Panc1 (cell line): Measurements from ENCODE around the gene PDZD2. TPM values are rescaled to one million over a fixed set of nuclear protein-coding genes. Genes with fewer than 3 reads are reported as not detected.

ENCODE experiments used
- ATAC-seq: fragments of 200-7000 bp; cut with Tn5 transposase; 2 replicates; pipeline ENCODE4 v1.9.1; 2020; ENCODE audit warnings: mild to moderate bottlenecking, moderate library complexity
- BruUV-seq: library from RNA; stranded (reverse); fragments of 400-500 nt; replicated peaks from 2 replicates; lab custom pipeline; 2021; lab: Mats Ljungman, UMichigan
- CTCF ChIA-PET: fragments of 300-600 bp; sonication (Branson Sonifier 250); formaldehyde crosslinking; loops from one replicate; lab custom pipeline; 2022; ENCODE audit warnings: antibody characterized with exemption; lab: Charles Lee
- POLR2A ChIA-PET: fragments of 300-600 bp; sonication (Branson Sonifier 250); formaldehyde crosslinking; loops from one replicate; lab custom pipeline; 2022; ENCODE audit warnings: antibody characterized with exemption; lab: Charles Lee
- DNase-seq: peaks from one replicate; pipeline ENCODE4 v3.0.0-alpha.2; 2010; ENCODE audit warnings: low read depth, low spot score
- H3K27ac ChIP-seq: 2 replicates; pipeline ENCODE4 v1.5.1; 2011; ENCODE audit warnings: mild to moderate bottlenecking, low read length, inconsistent platforms
- H3K27me3 ChIP-seq: fragments of 200-500 bp; sonication (Bioruptor generic); 2 replicates; pipeline ENCODE4 v1.6.0; 2014; ENCODE audit warnings: low read length, inconsistent platforms; ENCODE audit not compliant: control insufficient read depth, insufficient read depth
- H3K36me3 ChIP-seq: fragments of 200-500 bp; sonication (Bioruptor generic); 2 replicates; pipeline ENCODE4 v1.5.1; 2014; ENCODE audit warnings: inconsistent platforms, mild to moderate bottlenecking, low read length, moderate library complexity; ENCODE audit not compliant: control insufficient read depth, insufficient read depth
- H3K4me1 ChIP-seq: 2 replicates; pipeline ENCODE4 v1.5.1; 2011; ENCODE audit warnings: inconsistent platforms, mild to moderate bottlenecking, low read length, moderate library complexity; ENCODE audit not compliant: control insufficient read depth, insufficient read depth
- H3K4me3 ChIP-seq, 2 experiments: 2 replicates each; pipeline ENCODE4 v1.5.1; 2011 to 2012; ENCODE audit warnings: low read depth in 2 of 2, low read length in 2 of 2, mild to moderate bottlenecking in 2 of 2, inconsistent platforms in 1 of 2, moderate library complexity in 1 of 2
- H3K9me3 ChIP-seq: fragments of 200-500 bp; sonication (Bioruptor generic); 2 replicates; pipeline ENCODE4 v1.5.1; 2014; ENCODE audit warnings: low read depth, mild to moderate bottlenecking, inconsistent platforms, low read length, moderate library complexity; ENCODE audit not compliant: control insufficient read depth, insufficient read depth
- POLR2AphosphoS5 ChIP-seq: IDR thresholded peaks from 2 replicates; pipeline ENCODE4 v1.6.1; 2012; ENCODE audit warnings: mild to moderate bottlenecking, low read depth, low read length, moderate library complexity
- SIN3A ChIP-seq: IDR thresholded peaks from 2 replicates; pipeline ENCODE4 v1.6.1; 2012; ENCODE audit warnings: low read depth, mild to moderate bottlenecking, low read length, moderate library complexity, borderline replicate concordance; ENCODE audit not compliant: insufficient read depth
- TCF7L2 ChIP-seq: IDR thresholded peaks from 2 replicates; pipeline ENCODE4 v1.6.1; 2011; ENCODE audit warnings: mild to moderate bottlenecking, low read depth, low read length, inconsistent platforms
- in situ Hi-C: cut with HindIII; loops from 2 replicates; pipeline ENCODE4 v1.10.0; 2016; ENCODE audit warnings: low sequenced_read_pairs, low pct_unique_long_range_greater_than_20kb
- intact Hi-C: fragments of 100-400 bp; cut with micrococcal nuclease; formaldehyde crosslinking; loops from one replicate; pipeline ENCODE4 v1.10.0; 2022; ENCODE audit not compliant: unreplicated experiment
- total RNA-seq: library from RNA; stranded (reverse); gene quantifications from one replicate; pipeline ENCODE4 v1.2.1, GENCODE V29; 2021; ENCODE audit not compliant: unreplicated experiment
- TF ChIP-seq, protein P1 (sequence below), 2 experiments: IDR thresholded peaks; 2 replicates each; pipeline ENCODE4 v1.6.1; 2011 to 2012; ENCODE audit warnings: low read depth in 2 of 2, control low read depth in 1 of 2, low read length in 1 of 2, mild to moderate bottlenecking in 1 of 2, moderate library complexity in 1 of 2; ENCODE audit not compliant: insufficient read depth in 1 of 2
- TF ChIP-seq, protein P2 (sequence below): fragments of 450-650 bp; IDR thresholded peaks from 2 replicates; pipeline ENCODE4 v1.5.1; 2017; ENCODE audit warnings: mild to moderate bottlenecking

Gene PDZD2
- total RNA-seq, 1 experiment from 2014 or later, result 0.10 TPM

GRCh38 chr5:31605920-31606319 is 33.0 kb upstream of the PDZD2 start:
- DNase-seq, result no peak
- intact Hi-C loops, result no loop called here
- ChIA-PET POLR2A (no interaction called here), CTCF (no interaction called here)
- no TSS peak for BruUV-seq
- ATAC-seq, result no peak
- Histone ChIP-seq H3K4me3 (no peak overlapping the region), H3K27me3 (peaks cover 10% of the 10 kb centered on the region), H3K36me3 (no peaks in the 10 kb centered on the region), H3K9me3 (no peaks in the 10 kb centered on the region), H3K4me1 (no peaks in the 10 kb centered on the region), H3K27ac (no peak overlapping the region)
- TF ChIP-seq POLR2AphosphoS5 (no peak), SIN3A (no peak)
- TF ChIP-seq, protein P1, sequence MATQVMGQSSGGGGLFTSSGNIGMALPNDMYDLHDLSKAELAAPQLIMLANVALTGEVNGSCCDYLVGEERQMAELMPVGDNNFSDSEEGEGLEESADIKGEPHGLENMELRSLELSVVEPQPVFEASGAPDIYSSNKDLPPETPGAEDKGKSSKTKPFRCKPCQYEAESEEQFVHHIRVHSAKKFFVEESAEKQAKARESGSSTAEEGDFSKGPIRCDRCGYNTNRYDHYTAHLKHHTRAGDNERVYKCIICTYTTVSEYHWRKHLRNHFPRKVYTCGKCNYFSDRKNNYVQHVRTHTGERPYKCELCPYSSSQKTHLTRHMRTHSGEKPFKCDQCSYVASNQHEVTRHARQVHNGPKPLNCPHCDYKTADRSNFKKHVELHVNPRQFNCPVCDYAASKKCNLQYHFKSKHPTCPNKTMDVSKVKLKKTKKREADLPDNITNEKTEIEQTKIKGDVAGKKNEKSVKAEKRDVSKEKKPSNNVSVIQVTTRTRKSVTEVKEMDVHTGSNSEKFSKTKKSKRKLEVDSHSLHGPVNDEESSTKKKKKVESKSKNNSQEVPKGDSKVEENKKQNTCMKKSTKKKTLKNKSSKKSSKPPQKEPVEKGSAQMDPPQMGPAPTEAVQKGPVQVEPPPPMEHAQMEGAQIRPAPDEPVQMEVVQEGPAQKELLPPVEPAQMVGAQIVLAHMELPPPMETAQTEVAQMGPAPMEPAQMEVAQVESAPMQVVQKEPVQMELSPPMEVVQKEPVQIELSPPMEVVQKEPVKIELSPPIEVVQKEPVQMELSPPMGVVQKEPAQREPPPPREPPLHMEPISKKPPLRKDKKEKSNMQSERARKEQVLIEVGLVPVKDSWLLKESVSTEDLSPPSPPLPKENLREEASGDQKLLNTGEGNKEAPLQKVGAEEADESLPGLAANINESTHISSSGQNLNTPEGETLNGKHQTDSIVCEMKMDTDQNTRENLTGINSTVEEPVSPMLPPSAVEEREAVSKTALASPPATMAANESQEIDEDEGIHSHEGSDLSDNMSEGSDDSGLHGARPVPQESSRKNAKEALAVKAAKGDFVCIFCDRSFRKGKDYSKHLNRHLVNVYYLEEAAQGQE (IDR thresholded peaks at IDR 0.05; ENCODE audit: insufficient read depth in 1 of 2, low read depth in 2 of 2, low read length in 1 of 2), result no peak
- in situ Hi-C loops, result no loop called here

DNA sequence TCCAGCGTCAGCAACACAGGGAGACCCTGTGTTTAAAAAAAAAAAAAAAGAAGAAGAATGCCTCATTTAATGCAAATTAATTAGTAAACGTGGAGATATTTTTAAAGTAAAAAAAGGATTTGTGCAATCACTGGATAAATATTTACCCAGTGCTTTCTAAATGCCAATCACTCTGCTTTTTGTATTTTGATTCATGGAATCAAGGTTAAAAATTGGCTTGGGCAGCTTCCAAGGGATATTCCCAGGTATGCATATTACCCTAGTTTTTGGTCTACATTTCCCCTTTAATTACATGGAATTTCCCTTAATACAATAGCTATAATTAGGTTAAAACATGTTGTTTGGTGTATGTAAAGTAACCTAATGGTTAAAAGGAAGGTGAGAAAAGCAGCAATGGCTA is 31.4 kb upstream of the PDZD2 start:
- in situ Hi-C loops, result no loop called here
- ChIA-PET POLR2A (no interaction called here), CTCF (no interaction called here)
- intact Hi-C loops, result no loop called here
- DNase-seq (no peak), ATAC-seq (no peak)
- H3K27me3 ChIP-seq, result peaks cover 10% of the 10 kb centered on the region
- H3K4me1 ChIP-seq, result no peaks in the 10 kb centered on the region
- TF ChIP-seq, protein P1 (IDR thresholded peaks at IDR 0.05; ENCODE audit: insufficient read depth in 1 of 2, low read depth in 2 of 2, low read length in 1 of 2), result no peak
- TF ChIP-seq TCF7L2 (no peak), POLR2AphosphoS5 (no peak), SIN3A (no peak)
- TF ChIP-seq, protein P2, sequence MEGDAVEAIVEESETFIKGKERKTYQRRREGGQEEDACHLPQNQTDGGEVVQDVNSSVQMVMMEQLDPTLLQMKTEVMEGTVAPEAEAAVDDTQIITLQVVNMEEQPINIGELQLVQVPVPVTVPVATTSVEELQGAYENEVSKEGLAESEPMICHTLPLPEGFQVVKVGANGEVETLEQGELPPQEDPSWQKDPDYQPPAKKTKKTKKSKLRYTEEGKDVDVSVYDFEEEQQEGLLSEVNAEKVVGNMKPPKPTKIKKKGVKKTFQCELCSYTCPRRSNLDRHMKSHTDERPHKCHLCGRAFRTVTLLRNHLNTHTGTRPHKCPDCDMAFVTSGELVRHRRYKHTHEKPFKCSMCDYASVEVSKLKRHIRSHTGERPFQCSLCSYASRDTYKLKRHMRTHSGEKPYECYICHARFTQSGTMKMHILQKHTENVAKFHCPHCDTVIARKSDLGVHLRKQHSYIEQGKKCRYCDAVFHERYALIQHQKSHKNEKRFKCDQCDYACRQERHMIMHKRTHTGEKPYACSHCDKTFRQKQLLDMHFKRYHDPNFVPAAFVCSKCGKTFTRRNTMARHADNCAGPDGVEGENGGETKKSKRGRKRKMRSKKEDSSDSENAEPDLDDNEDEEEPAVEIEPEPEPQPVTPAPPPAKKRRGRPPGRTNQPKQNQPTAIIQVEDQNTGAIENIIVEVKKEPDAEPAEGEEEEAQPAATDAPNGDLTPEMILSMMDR, result no peak
- BruUV-seq, result no TSS peak
- H3K4me3 ChIP-seq, result no peak overlapping the region
- H3K9me3 ChIP-seq, result no peaks in the 10 kb centered on the region
- H3K27ac ChIP-seq, result no peak overlapping the region
- no peaks in the 10 kb centered on the region for H3K36me3 ChIP-seq
